Stimulated activated CD4-positive, alpha-beta T cell treated with anti-CD3 and anti-CD28 coated beads, Interleukin-12 subunit alpha, Interleukin-12 subunit beta, amount 100 ng/mL, for 48 hours (primary cell): Measurements from ENCODE around the gene PSMC5.
"Not testable (repeated sequence)": the region's sequence is repeated elsewhere in the genome, so short reads cannot be mapped to it uniquely, and the experiment has no call there.

Source experiments
- DNase-seq, 3 donors: peaks; one replicate each; pipeline ENCODE4 v3.0.0-alpha.2; 2020; ENCODE audit warnings: low read depth in 2 of 3, low spot score in 1 of 3

Gene PSMC5

GRCh38 chr17:63838631-63839171, 11.5 kb downstream of the PSMC5 start:
- no peak for DNase-seq

GRCh38 chr17:63840591-63841349, 13.5 kb downstream of the PSMC5 start:
- DNase-seq, result no peak

- no peak for DNase-seq
Measured at GRCh38 chr17:63841350-63842172, 14.3 kb downstream of the PSMC5 start.

- DNase-seq, result no peak
Measured at GRCh38 chr17:63842173-63842539, 14.9 kb downstream of the PSMC5 start.

GRCh38 chr17:63842540-63843386, 15.5 kb downstream of the PSMC5 start, which contains the start of gene SMARCD2:
Gene SMARCD2, minus strand, starts transcription at chr17:63842685. Its CDS starts 11 bp downstream, at chr17:63842674.
- peak; percentile 98 to 99 (median 99) for DNase-seq

GRCh38 chr17:63843387-63843888, 16.2 kb downstream of the PSMC5 start:
- not testable (repeated sequence) for DNase-seq

- no peak for DNase-seq
Measured at GRCh38 chr17:63843910-63844677, 16.9 kb downstream of the PSMC5 start.

GRCh38 chr17:63845509-63845908, 18.3 kb downstream of the PSMC5 start:
- no peak for DNase-seq

- no peak for DNase-seq
Measured at GRCh38 chr17:63847525-63848249, 20.5 kb downstream of the PSMC5 start.

GRCh38 chr17:63848834-63849689, 21.8 kb downstream of the PSMC5 start:
- DNase-seq, result peak; percentile 97 to 98 (median 98)

- DNase-seq, result no peak
Measured at GRCh38 chr17:63850401-63850800, 23.2 kb downstream of the PSMC5 start.

- DNase-seq, result no peak
Measured at GRCh38 chr17:63853260-63853659, 26.0 kb downstream of the PSMC5 start.

- no peak for DNase-seq
Measured at GRCh38 chr17:63854709-63855108, 27.5 kb downstream of the PSMC5 start.

GRCh38 chr17:63855185-63855584, 28.0 kb downstream of the PSMC5 start:
- DNase-seq, result no peak

GRCh38 chr17:63856425-63856824, 29.2 kb downstream of the PSMC5 start:
- DNase-seq, result not testable (repeated sequence)

- no peak for DNase-seq
Measured at GRCh38 chr17:63859257-63859656, 32.0 kb downstream of the PSMC5 start.

GRCh38 chr17:63866625-63867024, 39.4 kb downstream of the PSMC5 start:
- DNase-seq, result not testable (repeated sequence)

- not testable (repeated sequence) for DNase-seq
Measured at GRCh38 chr17:63869491-63870291, 42.5 kb downstream of the PSMC5 start.
